K562 (cell line): Measurements from ENCODE around the gene PDE8A. TPM values are rescaled to one million over a fixed set of nuclear protein-coding genes. Genes with fewer than 3 reads are reported as not detected.

ENCODE experiments used
- ATAC-seq: fragments of 200-7000 bp; cut with Tn5 transposase; 3 replicates; pipeline ENCODE4 v1.9.1; 2020; ENCODE audit warnings: moderate library complexity
- BruUV-seq: library from RNA; stranded (reverse); fragments of 400-500 nt; replicated peaks from 2 replicates; lab custom pipeline; 2021; lab: Mats Ljungman, UMichigan
- CTCF ChIA-PET: fragments of 300-600 bp; formaldehyde crosslinking; extraction: SDS; loops from one replicate; lab custom pipeline; 2021; ENCODE audit warnings: low intra/inter-chr PET ratio; lab: Yijun Ruan, JAX
- POLR2A ChIA-PET: fragments of 300-600, 350-650 bp; sonication (Branson Sonifier 250); formaldehyde crosslinking; extraction: SDS; loops from one replicate; lab custom pipeline; 2021; ENCODE audit warnings: antibody characterized with exemption, inconsistent platforms; lab: Yijun Ruan, JAX
- DNase-seq, 4 experiments: peaks; one replicate each; pipeline versions ENCODE4 v3.0.0 to v3.0.0-alpha.2; 2011 to 2018; ENCODE audit warnings: low spot score in 3 of 4, mixed read lengths in 3 of 4; ENCODE audit errors: extremely low read depth in 1 of 4
- FAIRE-seq: peaks from 2 replicates; lab custom pipeline; 2011; peaks lifted over from hg19 to GRCh38; lab: Jason Lieb, UNC
- H2AFZ ChIP-seq: 2 replicates; pipeline ENCODE4 v1.6.0; 2011; ENCODE audit warnings: low read depth, low read length, control low read depth, inconsistent platforms
- H3K27ac ChIP-seq: fragments of 200-600 bp; 3 replicates; pipeline ENCODE4 v1.8.0; 2011; ENCODE audit warnings: low read depth, mild to moderate bottlenecking, control low read depth, inconsistent platforms, low read length, moderate library complexity, mixed read lengths; ENCODE audit errors: extremely low read depth
- H3K27me3 ChIP-seq, 2 experiments: fragments of 300-600 bp in 1 of 2; 2 replicates in 1 of 2; 3 replicates in 1 of 2; pipeline versions ENCODE4 v1.6.0 to v1.8.0; 2011; ENCODE audit warnings: inconsistent platforms in 2 of 2, low read length in 2 of 2, mild to moderate bottlenecking in 1 of 2, mixed read lengths in 1 of 2, moderate library complexity in 1 of 2; ENCODE audit not compliant: control insufficient read depth in 2 of 2, insufficient read depth in 2 of 2
- H3K36me3 ChIP-seq: fragments of 300-600 bp; 3 replicates; pipeline ENCODE4 v1.8.0; 2011; ENCODE audit warnings: mild to moderate bottlenecking, low read length, inconsistent platforms; ENCODE audit not compliant: control insufficient read depth, insufficient read depth
- H3K4me1 ChIP-seq, 2 experiments: fragments of 200-600 bp in 1 of 2; replicated peaks in 1 of 2; 2 replicates in 1 of 2; 3 replicates in 1 of 2; pipeline versions ENCODE4 v1.5.1 to v1.8.0; 2011; ENCODE audit warnings: inconsistent platforms in 2 of 2, low read length in 2 of 2, mild to moderate bottlenecking in 1 of 2, mixed read lengths in 1 of 2, moderate library complexity in 1 of 2; ENCODE audit not compliant: control insufficient read depth in 2 of 2, insufficient read depth in 2 of 2
- H3K4me2 ChIP-seq: 2 replicates; pipeline ENCODE4 v1.6.1; 2011; ENCODE audit warnings: low read length, control low read depth, inconsistent platforms, mixed read lengths; ENCODE audit not compliant: insufficient read depth
- H3K4me3 ChIP-seq: fragments of 200-600 bp; sonication (generic), shearing (Covaris generic); 2 replicates; pipeline ENCODE4 v1.5.1; 2016; ENCODE audit warnings: control low read depth, inconsistent platforms
- H3K79me2 ChIP-seq: fragments of 200-600 bp; 3 replicates; pipeline ENCODE4 v1.8.0; 2011; ENCODE audit warnings: low read length, inconsistent platforms; ENCODE audit not compliant: control insufficient read depth, insufficient read depth
- H3K9ac ChIP-seq, 2 experiments: 2 replicates each; pipeline versions ENCODE4 v1.6.0 to v1.6.1; 2011; ENCODE audit warnings: low read depth in 2 of 2, low read length in 2 of 2, control low read depth in 1 of 2, inconsistent platforms in 1 of 2, mild to moderate bottlenecking in 1 of 2, mixed read lengths in 1 of 2; ENCODE audit not compliant: insufficient read depth in 1 of 2
- H3K9me1 ChIP-seq: one replicate; pipeline ENCODE4 v1.6.0; 2011; ENCODE audit warnings: inconsistent platforms, mild to moderate bottlenecking, low read length, moderate library complexity; ENCODE audit not compliant: control insufficient read depth, insufficient read depth
- H3K9me3 ChIP-seq: replicated peaks from 2 replicates; pipeline ENCODE4 v1.5.1; 2011; ENCODE audit warnings: low read depth, low read length, inconsistent platforms; ENCODE audit not compliant: control insufficient read depth, insufficient read depth
- H4K20me1 ChIP-seq: replicated peaks from 2 replicates; pipeline ENCODE4 v1.6.1; 2011; ENCODE audit warnings: low read length, inconsistent platforms, mixed read lengths; ENCODE audit not compliant: control insufficient read depth, insufficient read depth
- GABPB1 ChIP-seq: sonication (generic); formaldehyde crosslinking; IDR thresholded peaks from 2 replicates; pipeline ENCODE4 v1.8.0; 2022; ENCODE audit warnings: mild to moderate bottlenecking, missing genetic modification reagents
- GTF2A2 ChIP-seq: IDR thresholded peaks from 2 replicates; pipeline ENCODE4 v1.6.1; 2016; ENCODE audit warnings: mild to moderate bottlenecking, missing genetic modification characterization, missing compliant biosample characterization
- HIVEP1 ChIP-seq: fragments of 250-450 bp; sonication (Bioruptor Pico); IDR thresholded peaks from 2 replicates; pipeline ENCODE4 v1.4.0; 2020; ENCODE audit warnings: mild to moderate bottlenecking
- PHTF2 ChIP-seq: fragments of 250-450 bp; sonication (Bioruptor Pico); IDR thresholded peaks from 2 replicates; pipeline ENCODE4 v1.5.0; 2021; ENCODE audit warnings: mild to moderate bottlenecking
- POLR3G ChIP-seq: IDR thresholded peaks from 2 replicates; pipeline ENCODE4 v1.6.1; 2011; ENCODE audit not compliant: insufficient read length, insufficient replicate concordance; ENCODE audit errors: extremely low read depth
- YY1 ChIP-seq, 3 experiments: IDR thresholded peaks; 2 replicates each; pipeline ENCODE4 v1.6.1; 2011; ENCODE audit warnings: low read length in 2 of 3, mild to moderate bottlenecking in 2 of 3, moderate library complexity in 2 of 3, borderline replicate concordance in 1 of 3, control low read depth in 1 of 3, low read depth in 1 of 3; ENCODE audit not compliant: insufficient read depth in 3 of 3, insufficient replicate concordance in 2 of 3, control insufficient read depth in 1 of 3, insufficient read length in 1 of 3; ENCODE audit errors: extremely low read depth in 1 of 3
- ZNF324 ChIP-seq: fragments of 250-450 bp; sonication (Bioruptor Pico); IDR thresholded peaks from 2 replicates; pipeline ENCODE4 v1.4.0; 2020; ENCODE audit warnings: mild to moderate bottlenecking
- WGBS: fragments of 100-300 bp; shearing (Covaris generic); methylation state at CpG from one replicate; pipeline ENCODE4 v1.1.6; 2016; ENCODE audit warnings: low coverage, mixed read lengths; ENCODE audit not compliant: insufficient coverage; ENCODE audit errors: missing lambda C conversion rate; 5-methylcytosine and 5-hydroxymethylcytosine counted together
- in situ Hi-C: fragments of 300-500 bp; cut with MboI; formaldehyde crosslinking; loops from 4 replicates; pipeline ENCODE4 v1.15.0; 2018; ENCODE audit warnings: inconsistent platforms, mixed read lengths
- intact Hi-C: fragments of 100-400 bp; cut with micrococcal nuclease; formaldehyde crosslinking; loops from 2 replicates; pipeline ENCODE4 v1.14.2; 2022
- polyA plus RNA-seq, 8 experiments: library from polyadenylated mRNA; depleted of rRNA in 4 of 8; stranded (reverse) in 5 of 8; unstranded in 3 of 8; fragments of >200 nt; fragmentation: Nextera tagmentation in 2 of 8; fragmentation: Illumina TruSeq in 1 of 8; extraction: Ambion mirVana in 2 of 8; extraction: Trizol in 1 of 8; gene quantifications; 2 replicates each; pipeline versions ENCODE4 v1.2.1 to v1.2.3, GENCODE V29; 2011 to 2014; ENCODE audit warnings: inconsistent platforms in 1 of 8, missing spikeins in 1 of 8
- total RNA-seq, 7 experiments: library from RNA; depleted of rRNA in 6 of 7; stranded (reverse); fragments of >200 nt in 6 of 7; fragmentation: Illumina TruSeq in 2 of 7; extraction: Trizol in 2 of 7; gene quantifications; 2 replicates each; pipeline versions ENCODE4 v1.2.1 to v1.2.3, GENCODE V29; 2011 to 2021; ENCODE audit warnings: low replicate concordance in 1 of 7
- TF ChIP-seq, protein P1 (sequence below): fragments of 450-650 bp; IDR thresholded peaks from 2 replicates; pipeline ENCODE4 v1.6.1; 2016; ENCODE audit warnings: antibody characterized with exemption

Gene PDE8A
- total and polyA plus RNA-seq, 9 of the 15 experiments (the other 6 are each of a cell fraction or from before 2014, with no cell fraction given), result 5.9 to 40.3 (median 19.8) TPM

DNA sequence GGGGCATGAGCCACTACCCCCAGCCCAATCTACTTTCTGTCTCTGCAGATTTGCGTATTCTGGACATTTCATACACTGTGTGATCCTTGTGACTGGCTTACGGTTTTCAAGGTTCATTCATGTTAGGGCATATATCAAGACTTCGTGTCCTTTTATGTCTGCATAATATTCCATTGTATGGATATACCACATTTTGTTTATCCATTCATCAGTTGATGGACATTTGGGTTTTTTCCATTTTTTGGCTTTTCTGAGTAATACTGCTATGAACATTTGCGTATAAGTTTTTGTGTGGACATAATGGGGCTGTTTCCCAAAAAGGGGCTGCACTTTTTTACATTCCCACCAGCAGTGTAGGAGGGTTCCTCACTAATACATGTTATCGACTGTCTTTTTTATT is 106.6 kb downstream of the PDE8A start:
- Histone ChIP-seq H4K20me1 (no peaks in the 10 kb centered on the region), H3K4me1 (no peaks in the 10 kb centered on the region), H3K4me2 (no peak overlapping the region), H3K4me3 (no peak overlapping the region), H3K9me1 (no peaks in the 10 kb centered on the region), H3K9ac (no peak overlapping the region), H3K27ac (no peak overlapping the region), H3K36me3 (peaks cover 73% of the 10 kb centered on the region; the same call in 2 of the 3 replicates), H2AFZ (no peak overlapping the region), H3K9me3 (no peaks in the 10 kb centered on the region), H3K27me3 (no peaks in the 10 kb centered on the region), H3K79me2 (no peaks in the 10 kb centered on the region)
- in situ Hi-C loops, result no loop called here
- 77% methylated on average over 5 of the region's 5 CpGs for WGBS
- CTCF ChIA-PET, result no interaction called here
- intact Hi-C loops, result no loop called here
- no peak for DNase-seq
- BruUV-seq, result no TSS peak
- TF ChIP-seq, protein P1, sequence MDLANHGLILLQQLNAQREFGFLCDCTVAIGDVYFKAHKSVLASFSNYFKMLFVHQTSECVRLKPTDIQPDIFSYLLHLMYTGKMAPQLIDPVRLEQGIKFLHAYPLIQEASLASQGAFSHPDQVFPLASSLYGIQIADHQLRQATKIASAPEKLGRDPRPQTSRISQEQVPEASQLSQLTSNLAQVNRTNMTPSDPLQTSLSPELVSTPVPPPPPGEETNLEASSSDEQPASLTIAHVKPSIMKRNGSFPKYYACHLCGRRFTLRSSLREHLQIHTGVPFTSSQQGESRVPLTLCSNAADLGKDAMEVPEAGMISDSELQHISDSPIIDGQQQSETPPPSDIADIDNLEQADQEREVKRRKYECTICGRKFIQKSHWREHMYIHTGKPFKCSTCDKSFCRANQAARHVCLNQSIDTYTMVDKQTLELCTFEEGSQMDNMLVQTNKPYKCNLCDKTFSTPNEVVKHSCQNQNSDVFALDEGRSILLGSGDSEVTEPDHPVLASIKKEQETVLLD, result no peak
- TF ChIP-seq PHTF2 (CRISPR knock-in tag), result no peak
- TF ChIP-seq ZNF324 (CRISPR knock-in tag), result no peak
- no peak for TF ChIP-seq GABPB1 (CRISPR knock-in tag)
- no peak for TF ChIP-seq YY1 (IDR thresholded peaks at IDR 0.05; ENCODE audit: borderline replicate concordance in 1 of 3, control insufficient read depth in 1 of 3, extremely low read depth in 1 of 3, insufficient read depth in 3 of 3, insufficient read length in 1 of 3, insufficient replicate concordance in 2 of 3, low read depth in 1 of 3, low read length in 2 of 3)
- no peak for TF ChIP-seq GTF2A2 (tag)
- no peak for TF ChIP-seq POLR3G
- TF ChIP-seq HIVEP1 (CRISPR knock-in tag), result no peak
- POLR2A ChIA-PET, result no interaction called here
- FAIRE-seq, result no peak
- no peak for ATAC-seq
